WI38 (cell line): Measurements from ENCODE around the gene PTGR3.
A peak's percentile ranks its signal among the peaks of the same experiment; 100 is the strongest.

ENCODE experiments used
- H3K4me3 ChIP-seq: 2 replicates; pipeline ENCODE4 v1.5.1; 2011; ENCODE audit warnings: low read depth, mild to moderate bottlenecking, control low read depth, low read length
- TF ChIP-seq, protein P1 (sequence below): IDR thresholded peaks from 2 replicates; pipeline ENCODE4 v1.5.1; 2012; ENCODE audit warnings: low read depth, mild to moderate bottlenecking, control low read depth, low read length

PTGR3 gene

DNA sequence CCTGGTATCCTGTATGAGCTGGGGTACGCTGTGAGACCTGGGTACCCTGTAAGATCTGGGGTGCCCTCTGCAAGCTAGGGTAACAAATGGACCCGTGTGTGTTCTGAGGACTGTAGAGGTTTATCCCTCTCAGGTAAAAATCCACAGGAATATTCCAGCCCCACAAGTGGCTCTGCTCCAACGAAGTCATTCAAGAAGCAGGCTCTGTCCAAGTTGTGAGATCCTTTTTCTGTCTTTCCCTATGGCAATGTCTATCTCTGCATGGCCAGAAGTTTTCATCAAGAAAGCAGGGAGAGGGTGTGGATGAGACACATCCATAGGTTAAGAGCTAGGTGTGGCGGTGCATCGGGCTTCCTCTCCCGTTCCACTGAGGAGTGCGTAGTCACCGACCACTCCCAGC is 43.0 kb downstream of the PTGR3 start:
- no peak overlapping the region for H3K4me3 ChIP-seq
- TF ChIP-seq, protein P1, sequence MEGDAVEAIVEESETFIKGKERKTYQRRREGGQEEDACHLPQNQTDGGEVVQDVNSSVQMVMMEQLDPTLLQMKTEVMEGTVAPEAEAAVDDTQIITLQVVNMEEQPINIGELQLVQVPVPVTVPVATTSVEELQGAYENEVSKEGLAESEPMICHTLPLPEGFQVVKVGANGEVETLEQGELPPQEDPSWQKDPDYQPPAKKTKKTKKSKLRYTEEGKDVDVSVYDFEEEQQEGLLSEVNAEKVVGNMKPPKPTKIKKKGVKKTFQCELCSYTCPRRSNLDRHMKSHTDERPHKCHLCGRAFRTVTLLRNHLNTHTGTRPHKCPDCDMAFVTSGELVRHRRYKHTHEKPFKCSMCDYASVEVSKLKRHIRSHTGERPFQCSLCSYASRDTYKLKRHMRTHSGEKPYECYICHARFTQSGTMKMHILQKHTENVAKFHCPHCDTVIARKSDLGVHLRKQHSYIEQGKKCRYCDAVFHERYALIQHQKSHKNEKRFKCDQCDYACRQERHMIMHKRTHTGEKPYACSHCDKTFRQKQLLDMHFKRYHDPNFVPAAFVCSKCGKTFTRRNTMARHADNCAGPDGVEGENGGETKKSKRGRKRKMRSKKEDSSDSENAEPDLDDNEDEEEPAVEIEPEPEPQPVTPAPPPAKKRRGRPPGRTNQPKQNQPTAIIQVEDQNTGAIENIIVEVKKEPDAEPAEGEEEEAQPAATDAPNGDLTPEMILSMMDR: no peak

DNA sequence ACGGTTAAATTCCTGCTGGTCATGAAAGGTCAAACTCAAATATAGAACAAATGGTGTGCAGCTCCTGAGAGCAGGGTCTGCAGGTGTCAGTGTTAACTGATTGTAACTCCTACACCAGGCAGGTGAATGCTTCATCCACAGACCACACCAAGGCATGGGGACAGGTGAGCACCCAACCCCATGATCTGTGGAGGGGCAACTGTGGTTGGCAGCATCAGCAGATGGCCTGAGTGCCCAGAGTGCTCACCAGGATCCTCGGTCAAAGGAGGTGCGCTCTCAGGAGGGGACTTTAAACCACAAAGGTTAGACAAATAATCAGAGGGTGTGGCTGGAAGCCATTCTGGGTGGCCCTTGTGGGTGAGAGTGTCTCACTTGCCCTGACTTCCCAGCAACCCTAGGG is 44.5 kb downstream of the PTGR3 start:
- TF ChIP-seq, protein P1: no peak
- no peak overlapping the region for H3K4me3 ChIP-seq

DNA sequence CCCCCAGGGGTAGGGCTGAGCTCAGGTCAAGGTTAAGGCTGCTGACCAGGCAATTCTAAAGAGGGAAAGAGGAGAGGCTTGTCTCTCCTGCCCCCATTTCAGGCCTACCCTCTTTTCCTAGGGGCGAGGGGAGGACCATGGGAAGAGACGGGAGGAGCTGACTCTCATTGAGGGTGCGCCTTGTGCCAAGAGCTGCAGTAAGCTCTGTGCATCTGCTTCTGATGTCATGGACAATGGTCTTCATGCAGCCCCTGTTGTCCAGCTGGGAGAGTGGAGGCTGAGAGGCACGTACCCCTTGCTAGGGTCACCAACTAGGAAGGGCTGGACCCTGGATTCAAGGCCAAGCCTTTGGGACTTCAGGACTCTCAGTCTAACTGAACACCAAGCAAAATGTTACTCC is 45.2 kb downstream of the PTGR3 start:
- H3K4me3 ChIP-seq: no peak overlapping the region
- TF ChIP-seq, protein P1: no peak

DNA sequence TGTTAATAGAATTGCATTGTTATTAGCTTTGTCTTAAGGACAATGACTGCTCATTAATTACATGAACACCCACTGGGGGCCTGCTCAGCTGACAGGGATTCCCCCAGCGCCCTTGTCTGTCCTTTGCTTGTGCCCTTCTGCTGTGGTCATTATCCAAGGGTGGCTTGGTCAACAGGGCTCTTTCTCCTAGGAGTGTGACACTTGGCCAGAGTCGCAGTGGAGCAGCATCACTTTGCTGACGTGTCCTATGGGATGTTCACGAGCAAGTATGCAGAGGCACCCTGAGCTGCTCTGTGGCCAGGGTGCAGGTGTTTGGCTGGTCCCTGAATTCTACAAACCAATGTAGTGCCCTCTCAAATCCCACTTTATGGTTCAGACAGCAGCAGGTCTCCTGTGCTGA is 46.0 kb downstream of the PTGR3 start:
- TF ChIP-seq, protein P1: no peak
- H3K4me3 ChIP-seq: no peak overlapping the region

DNA sequence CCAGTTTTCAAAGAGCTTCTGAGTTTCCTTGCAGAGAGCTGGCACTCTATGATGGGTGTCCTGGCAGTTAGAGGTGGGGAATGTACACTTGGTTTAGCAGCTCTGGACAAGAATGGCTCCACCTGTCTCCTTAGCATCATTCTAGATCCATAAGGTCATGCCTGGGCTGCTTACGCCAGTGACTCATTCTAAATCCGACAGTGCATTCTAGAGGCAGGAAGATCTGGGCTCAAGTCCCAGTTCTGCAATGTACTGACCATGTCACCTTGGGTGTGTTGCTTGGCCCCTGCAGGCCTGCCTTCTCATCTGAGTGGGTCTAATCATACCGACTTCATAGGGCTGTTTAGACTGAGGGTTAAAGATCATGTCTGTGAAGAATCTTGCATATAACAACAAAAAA is 46.5 kb downstream of the PTGR3 start:
- TF ChIP-seq, protein P1: no peak

DNA sequence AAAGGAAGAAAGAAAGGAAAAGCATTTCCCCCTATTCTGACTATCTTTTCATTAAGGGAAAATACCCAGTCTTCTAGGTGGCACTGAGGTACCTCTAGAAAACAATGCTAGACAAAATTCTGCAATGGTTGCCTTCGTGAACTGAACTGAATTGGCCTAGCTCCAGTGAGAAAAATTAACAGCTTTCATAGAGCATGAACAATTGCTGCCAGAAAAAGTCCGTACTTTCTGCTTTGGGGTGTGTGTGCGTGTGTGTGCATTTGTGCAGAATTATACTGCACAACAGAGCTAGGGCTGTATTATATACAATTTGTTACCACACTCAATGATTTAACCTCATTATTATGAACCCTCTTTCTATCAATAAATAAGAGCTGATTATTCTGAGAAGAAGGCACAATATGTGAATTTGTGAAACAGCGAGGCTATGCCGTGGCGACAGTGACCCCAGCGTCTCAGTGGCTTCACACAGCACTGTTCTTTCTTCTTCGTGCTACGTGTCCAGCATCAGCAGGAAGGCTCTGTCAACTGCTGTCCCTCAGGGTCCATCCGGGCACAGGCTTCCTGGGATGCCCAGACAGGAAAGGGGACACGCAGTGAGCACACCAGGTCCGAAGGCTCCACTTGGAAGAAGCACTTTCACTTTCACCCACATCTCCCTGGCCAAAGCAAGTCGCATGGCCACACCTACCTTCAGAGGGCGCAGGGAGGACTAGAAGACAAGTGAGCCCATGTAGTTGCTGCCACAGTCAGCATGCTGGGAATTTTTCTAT is 47.5 kb downstream of the PTGR3 start:
- H3K4me3 ChIP-seq: peak overlapping the region; percentile 20; the same call in 1 of the 2 replicates
- TF ChIP-seq, protein P1: no peak

More for the DNA sequence above, 46.5 kb downstream of the PTGR3 start:
- H3K4me3 ChIP-seq: no peak overlapping the region

DNA sequence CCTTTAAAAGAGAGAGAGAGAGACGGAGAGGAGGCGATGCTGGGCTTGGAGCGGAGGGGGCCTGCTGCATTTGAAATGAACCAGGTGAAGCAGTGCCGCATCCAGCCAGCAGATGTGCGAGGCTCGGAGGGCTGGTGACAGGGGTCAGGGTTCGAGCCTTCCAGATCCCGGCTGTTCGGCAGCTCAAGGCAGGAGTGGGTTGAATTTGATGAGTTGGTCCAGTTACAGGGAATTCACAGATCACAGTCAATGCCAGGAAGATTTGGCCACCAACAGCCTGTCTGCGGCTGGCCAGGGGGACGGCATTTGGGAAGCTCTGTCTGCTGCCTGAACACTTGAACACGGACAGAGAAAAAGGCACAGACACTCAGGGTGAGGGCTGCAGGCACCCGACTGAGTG is 48.6 kb downstream of the PTGR3 start:
- no peak overlapping the region for H3K4me3 ChIP-seq
- TF ChIP-seq, protein P1: no peak
